Fibroblast of skin of right quadriceps (primary cell): Measurements from ENCODE around the gene RIMS4.

ENCODE experiments used
- DNase-seq: peaks from one replicate; pipeline ENCODE4 v3.0.0-alpha.2; 2013

Gene RIMS4

DNA sequence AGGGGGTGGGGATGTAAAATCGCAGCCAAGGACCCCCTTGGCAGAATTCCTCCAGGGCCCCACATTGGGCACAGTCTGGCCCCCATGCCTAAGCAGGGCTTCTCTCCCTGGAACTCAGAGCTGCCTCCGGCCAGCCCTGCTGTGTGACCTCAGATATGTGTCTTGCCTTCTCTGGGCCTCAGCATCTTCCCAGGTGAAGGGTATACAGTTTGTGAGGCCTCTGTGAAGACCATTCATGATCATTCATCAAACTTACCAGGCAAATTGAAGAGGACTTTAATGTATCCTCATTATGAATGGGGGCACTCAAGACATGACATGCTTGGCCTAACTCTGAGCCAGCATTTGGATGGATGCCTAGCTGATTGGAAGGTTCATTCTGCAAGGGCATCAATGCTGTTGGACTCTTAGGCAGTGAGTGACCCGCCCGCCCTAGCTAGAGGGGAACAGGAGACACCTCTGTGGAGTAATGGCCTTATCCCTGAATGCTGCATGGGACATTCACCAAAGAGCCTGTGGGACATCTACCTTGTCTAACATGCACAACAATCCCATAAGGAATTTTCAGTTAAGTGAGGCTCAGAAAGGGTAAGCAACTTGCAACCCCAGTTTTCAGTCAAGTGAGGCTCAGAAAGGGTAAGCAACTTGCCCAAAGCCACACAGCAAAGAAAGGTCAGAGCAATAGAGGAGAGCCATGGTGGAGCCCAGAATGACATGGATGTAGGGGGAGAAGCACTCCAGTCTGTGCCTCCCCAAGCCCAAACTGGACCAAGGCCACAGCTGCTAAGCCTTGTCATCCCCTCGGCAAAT, 94.6 kb downstream of the RIMS4 start:
- no peak for DNase-seq

DNA sequence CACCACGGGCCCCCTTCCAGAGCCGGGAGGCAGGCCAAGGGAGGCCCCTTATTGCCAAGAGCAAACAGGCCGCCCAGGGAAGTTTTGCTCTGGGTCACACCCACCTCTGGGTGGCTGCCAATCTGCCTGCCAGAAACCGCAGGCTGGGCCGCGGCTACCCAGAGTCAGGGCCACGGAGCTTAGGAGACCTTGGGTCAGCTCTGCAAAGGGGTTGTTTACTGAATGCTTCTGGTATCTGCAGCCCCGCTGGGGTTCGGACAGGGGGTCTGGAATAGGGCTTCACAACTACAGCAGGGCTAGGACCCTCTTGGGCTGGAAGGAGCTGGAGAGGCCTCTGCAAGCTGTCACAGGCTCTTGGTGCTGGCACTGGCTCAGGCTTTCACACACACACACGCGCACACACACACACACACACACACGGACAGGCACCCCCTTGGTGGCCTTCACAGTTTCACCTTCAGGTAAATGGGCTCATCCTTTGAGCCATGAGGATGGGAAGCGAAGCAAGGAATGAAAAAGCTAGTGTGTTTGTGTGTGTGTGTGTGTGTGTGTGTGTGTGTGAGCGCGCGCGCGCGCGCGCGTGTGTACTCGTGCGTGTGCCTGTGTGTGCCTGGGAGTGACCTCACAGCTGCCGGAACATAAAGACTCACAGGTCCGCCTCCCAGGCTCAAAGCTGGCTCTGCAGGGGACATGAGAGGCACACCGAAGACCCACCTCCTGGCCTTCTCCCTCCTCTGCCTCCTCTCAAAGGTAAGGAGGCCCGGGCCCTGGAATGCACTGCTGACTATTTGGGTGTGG, 95.4 kb downstream of the RIMS4 start, which contains the start of gene CCN5:
TSS of gene CCN5 (plus strand) at position 669 of the 798 bp plus-strand sequence. CDS start at position 691, 22 bp downstream.
- DNase-seq, result peak; percentile 76

DNA sequence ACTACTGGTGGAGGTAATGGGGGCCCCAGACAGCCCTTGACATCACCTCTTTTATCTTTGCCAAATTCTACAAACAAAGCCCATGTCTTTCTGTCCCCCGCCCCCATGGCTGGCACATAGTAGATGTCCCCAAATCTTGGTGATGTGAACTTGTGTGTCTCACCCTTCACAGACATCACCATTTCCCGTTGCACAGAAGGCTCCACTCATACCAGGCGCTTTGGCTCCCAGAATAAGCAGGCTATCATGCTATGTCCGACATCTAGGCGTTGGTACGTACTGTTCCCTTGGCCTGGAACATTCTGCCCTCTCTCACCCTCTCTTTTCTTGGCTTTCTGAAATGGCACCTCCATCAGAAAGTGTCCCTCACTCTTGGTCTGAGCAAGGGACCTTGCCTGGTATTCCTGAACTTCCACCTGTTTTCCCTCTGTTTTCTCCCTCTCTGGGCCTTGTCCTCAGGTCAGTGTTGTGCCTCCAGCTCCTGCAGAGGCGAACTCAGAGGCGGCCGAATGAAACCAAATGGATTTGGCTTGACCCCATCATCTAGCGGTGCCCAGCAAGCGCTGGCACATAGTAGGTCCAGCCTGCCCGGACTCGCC, 96.1 kb downstream of the RIMS4 start:
- no peak for DNase-seq

DNA sequence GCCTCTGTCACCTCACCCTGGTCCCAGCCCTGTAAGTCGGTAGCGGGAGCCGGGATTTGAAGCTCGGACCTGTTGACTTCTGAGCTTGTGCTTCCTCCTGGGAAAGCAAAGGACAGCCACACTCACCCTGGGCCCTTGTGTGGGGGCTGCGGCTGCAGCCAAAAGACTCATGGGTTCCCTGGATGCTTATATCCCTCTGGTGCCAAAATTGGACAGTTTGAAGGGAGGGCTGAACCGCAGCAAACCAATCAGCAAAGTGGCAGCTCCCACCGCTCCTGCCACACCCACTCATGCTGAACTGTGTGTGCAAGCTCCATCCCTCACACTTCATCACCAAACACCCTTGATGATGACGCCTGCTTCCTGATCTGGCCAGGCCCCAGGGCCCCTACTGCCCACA, 99.1 kb downstream of the RIMS4 start:
- no peak for DNase-seq

DNA sequence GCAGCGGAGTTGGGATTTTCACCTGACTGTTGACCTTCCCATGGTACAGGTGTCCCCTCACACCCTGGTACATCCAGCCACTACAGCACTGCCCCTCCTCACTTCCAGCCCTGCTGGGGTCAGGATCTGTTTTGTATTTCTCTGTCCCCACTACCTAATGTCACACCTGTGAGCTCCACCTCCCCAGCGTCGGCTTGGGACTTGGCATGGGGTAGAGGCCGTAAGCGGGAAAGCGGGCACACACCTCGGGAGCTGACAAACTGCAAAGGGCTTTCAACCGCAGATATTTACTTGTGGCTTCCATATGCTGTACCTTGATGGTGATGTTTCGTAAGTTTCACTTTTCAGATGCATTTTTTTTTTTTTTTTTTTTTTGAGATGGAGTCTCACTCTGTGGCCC, 100.5 kb downstream of the RIMS4 start:
- DNase-seq, result no peak

DNA sequence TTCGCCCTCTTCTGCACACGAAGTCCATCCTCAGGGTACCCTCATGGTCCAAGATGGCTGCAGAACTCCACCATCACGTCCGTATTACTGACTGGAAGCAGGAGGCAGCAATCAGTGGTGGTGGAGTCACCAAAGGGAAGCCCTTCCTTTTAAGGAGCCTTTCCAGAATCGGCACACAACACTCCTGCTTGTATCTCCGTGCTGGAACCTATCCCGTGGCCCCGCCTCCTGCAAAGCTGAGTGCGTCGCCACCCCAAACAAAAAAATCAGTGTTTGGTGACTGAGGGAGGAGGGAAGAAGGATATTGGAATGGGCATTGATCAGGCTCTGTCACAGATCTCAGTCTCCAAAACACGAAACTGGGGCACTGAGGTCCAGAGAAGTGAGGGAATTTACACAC, 101.0 kb downstream of the RIMS4 start:
- no peak for DNase-seq

DNA sequence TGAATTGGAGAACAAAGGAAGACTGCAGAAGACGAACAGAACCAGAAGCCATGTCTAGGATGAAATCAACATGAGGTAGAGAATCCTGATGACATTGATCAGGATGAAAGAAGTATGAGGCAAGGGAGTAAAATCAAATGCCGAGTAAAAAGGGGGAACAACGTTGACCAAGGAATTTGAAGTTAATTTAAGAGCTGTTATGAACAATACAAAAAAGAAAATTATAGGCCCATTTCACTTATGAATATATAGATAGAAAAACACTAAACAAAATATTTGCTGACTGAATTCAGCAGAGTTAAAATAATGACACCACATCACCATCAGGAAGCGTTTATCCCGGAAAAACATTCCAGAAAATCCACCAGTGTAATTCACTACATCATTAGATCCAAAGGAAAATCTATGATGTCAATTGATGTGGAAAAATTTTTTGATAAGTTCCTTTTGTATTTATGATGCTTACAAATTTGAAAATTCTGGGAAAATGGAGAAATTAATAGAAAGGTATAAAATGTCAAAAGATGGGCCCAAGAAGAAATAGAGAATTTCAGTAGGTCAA, 103.2 kb downstream of the RIMS4 start:
- no peak for DNase-seq

DNA sequence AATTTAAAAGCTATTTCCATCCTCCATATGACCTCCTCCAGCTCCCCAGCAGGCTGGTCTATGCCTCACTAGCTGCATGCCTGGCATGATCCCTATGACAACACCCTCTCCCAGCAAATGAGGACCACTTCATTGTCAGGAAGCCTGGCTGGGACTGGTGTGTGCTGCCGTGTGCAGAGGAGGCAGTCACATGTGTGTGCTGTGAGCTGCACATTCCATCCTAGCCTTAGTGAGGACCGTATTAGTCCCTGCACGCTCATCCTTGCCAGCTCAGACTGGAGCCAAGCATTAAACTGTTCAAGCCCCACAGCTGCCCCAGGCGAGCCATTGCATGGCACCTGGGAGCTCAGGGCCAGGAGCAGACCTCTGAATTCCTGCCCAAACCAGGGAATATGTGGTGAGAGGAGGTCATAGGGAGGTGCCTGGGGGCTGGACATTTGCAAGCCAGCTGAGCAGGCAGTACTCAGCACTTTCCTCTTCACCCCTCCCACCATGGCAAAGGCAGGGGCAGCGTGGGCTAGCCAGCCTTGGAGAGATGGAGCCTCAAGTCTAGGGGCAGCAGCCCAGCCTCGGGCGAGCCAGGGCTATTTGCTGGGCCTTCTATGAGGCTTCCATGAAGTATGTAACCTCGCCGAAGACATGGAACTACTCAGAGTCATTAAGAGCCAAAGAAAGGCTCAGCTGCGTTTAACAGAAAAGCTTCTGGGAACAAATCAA, 103.9 kb downstream of the RIMS4 start:
- DNase-seq, result peak; percentile 85

DNA sequence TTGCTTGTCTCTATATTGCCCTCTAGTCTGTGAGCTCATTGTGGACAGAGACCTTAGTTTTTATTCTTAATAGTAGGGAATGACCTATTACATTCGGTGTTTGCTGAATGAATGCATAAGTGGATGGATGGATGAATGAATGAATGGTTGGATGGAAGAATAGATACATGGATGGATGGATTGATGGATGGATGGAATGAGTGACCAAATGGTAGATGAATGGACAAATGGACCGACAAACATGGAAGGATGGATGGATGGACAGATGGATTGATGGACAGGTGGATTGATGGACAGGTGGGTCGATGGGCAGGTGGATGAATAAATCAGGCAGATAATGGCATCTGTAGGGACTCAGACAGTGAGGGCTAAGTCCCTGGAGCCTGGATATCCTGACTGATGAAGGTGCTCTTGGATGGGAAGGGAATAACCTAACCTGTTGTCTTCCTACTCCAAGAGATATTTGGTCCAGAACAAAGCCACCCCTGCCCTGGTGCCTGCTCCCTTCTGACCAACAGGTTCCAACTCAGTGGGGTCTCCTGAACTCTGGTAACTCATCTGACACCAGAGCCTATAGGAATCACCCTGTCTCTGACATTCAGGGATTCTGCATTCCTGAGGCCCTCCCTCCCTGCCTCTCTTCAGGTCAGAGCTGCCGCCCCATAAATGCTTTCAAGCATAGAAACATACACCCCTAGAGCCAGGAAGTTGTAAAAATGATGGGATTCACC, 104.8 kb downstream of the RIMS4 start:
- no peak for DNase-seq

DNA sequence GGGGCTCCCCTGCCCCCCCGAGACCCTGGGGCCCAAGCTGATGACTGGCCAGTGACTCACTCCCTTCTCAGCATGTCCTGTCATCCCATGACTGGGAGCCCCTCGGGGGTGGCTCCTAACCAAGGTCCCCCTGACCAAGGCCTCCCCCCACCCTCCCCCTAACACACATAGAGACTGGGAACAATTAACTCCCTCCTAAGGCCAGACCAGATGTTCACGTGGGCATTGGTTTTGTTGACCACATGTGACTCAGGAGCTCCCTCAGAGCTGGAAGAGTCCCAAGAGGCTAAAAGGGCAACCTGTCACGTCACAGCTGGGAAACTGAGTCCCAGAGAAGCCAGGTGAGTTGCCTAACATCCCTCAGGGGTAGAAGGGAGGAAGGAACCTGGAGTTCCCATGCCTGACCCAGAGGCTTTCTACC, 105.8 kb downstream of the RIMS4 start:
- peak; percentile 84 for DNase-seq

DNA sequence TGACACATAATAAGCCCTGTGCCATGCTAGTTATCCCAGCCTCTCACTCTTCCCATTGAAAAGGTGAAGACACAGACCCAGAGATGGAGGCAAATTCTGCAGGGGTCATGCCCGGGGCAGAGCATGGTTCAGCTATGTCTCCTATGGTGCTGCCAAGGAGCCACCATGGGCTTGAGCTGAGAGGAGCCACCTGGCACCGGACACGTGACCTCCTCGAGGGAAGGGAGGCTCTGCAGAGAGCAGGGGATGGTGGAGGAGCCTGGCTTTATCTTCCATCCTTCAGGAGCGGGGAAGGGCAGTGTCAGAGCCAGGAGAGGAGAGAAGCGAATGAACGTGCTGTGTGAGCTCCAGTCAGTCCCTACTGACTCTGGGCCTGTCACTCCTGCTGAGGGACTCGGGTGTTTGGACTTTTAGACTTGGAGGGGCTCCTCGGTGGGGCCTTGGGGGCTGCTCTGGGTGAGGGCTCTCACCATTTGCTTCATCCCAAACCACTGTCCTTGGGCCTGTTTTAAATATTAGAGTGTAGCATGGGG, 106.3 kb downstream of the RIMS4 start:
- DNase-seq, result no peak

DNA sequence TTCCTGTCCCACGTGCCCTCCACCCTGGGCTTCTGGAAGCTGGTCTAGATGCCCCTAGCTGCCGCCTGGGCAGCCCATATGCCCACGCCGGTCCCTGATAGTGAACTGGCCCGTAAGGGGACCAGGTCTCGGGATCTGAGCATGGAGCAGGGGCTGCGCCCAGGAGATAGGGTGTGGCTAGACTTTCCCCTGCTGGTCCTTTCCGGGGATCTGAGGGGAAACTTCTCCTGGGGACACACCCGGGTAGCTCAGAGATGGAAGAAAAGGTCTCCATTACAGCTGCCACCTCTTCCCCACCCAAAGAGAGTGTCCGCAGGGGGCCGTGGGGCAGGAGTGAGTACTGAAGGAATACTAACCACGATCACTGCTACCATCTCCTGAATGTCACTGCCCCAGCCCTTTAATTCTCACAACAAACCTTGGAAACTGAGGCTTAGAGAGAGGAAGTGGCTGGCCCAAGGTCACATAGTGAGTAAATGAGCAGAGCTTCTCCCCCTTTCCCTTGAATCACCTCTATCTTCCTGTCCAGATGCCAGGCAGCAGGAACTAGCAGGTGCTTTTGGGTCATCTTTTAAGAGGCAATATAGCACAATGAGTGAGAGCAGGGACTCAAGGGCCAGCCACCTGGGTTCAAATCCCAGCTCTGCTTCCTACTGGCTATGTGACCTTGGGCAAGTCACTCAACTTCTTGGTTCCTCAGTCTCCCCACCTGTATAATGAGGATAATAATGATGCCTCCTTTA, 107.0 kb downstream of the RIMS4 start:
- no peak for DNase-seq

DNA sequence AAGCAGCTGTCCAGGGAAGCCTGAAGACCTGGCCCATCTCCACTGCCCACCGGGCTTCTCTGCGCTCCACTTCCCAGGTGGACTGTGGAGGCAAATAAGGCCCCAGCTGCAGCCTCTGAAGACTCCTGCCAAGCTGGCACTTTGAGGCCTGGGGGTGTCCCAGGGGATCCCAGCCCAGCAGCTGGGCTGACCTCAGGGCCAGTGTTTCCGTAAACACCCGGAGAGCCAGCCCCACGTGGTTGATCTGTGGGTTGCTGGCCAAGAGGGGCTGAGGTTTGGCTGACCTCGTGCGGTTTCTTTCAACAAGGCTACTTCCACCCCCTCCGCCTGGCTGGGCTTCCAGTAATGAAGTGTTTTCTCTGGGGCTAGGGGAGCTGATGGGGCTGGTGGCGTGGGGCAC, 107.6 kb downstream of the RIMS4 start:
- DNase-seq, result peak; percentile 79

DNA sequence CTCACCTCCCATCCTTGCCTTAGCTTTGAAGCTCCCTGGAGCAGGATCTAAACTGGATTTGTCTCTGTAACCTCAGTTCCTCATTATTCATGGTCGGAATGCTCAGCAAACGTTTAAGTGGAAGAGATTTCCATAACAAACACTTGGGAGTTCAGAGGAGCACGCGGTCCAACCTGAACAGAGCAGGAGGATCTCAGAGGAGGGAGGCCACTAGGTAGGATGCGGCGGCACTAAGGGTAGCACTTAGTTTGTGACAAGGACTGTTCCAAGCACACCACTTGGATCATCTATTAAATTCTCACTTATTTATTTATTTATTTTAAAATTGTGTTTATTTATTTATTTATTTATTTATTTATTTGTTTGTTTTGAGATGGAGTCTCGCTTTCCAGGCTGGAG, 108.5 kb downstream of the RIMS4 start:
- no peak for DNase-seq
